HG03439 (cell line): ENCODE results near the gene IBTK.
"Not testable (repeated sequence)": the region's sequence is repeated elsewhere in the genome, so short reads cannot be mapped to it uniquely, and the experiment has no call there.

Experiments
- ATAC-seq: cut with Tn5 transposase; IDR thresholded peaks from one replicate; pipeline ENCODE4 v1.9.1; 2021; ENCODE audit warnings: mild to moderate bottlenecking, moderate library complexity; ENCODE audit not compliant: unreplicated experiment

Gene IBTK

GRCh38 chr6:82247505-82248272 is at the start of gene IBTK:
Gene IBTK, minus strand, starts transcription at chr6:82247744. Its CDS starts 7,258 bp downstream, at chr6:82240486.
- peak; percentile 91 for ATAC-seq

GRCh38 chr6:82283771-82284410 is 36.3 kb upstream of the IBTK start:
- no peak for ATAC-seq

- not testable (repeated sequence) for ATAC-seq
Observed at GRCh38 chr6:82281550-82281949, 34.0 kb upstream of the IBTK start.

- no peak for ATAC-seq
Observed at GRCh38 chr6:82277686-82278085, 30.1 kb upstream of the IBTK start.

- ATAC-seq, result no peak
Observed at GRCh38 chr6:82275686-82276085, 28.1 kb upstream of the IBTK start.

- no peak for ATAC-seq
Observed at GRCh38 chr6:82273295-82273694, 25.8 kb upstream of the IBTK start.

- peak; percentile 61 for ATAC-seq
Observed at GRCh38 chr6:82270881-82271635, 23.5 kb upstream of the IBTK start.

GRCh38 chr6:82268301-82268846 is 20.8 kb upstream of the IBTK start:
- ATAC-seq, result no peak

GRCh38 chr6:82264824-82265223 is 17.3 kb upstream of the IBTK start:
- ATAC-seq, result no peak

- ATAC-seq, result no peak
Observed at GRCh38 chr6:82264321-82264720, 16.8 kb upstream of the IBTK start.

GRCh38 chr6:82263916-82264315 is 16.4 kb upstream of the IBTK start:
- ATAC-seq, result no peak

GRCh38 chr6:82260997-82261732 is 13.6 kb upstream of the IBTK start:
- ATAC-seq, result no peak

GRCh38 chr6:82259389-82259788 is 11.8 kb upstream of the IBTK start:
- no peak for ATAC-seq

- ATAC-seq, result no peak
Observed at GRCh38 chr6:82257088-82257774, 9.7 kb upstream of the IBTK start.

- ATAC-seq, result not testable (repeated sequence)
Observed at GRCh38 chr6:82254722-82255121, 7.2 kb upstream of the IBTK start.

GRCh38 chr6:82251942-82252341 is 4.4 kb upstream of the IBTK start:
- ATAC-seq, result no peak

- no peak for ATAC-seq
Observed at GRCh38 chr6:82249381-82250253, 2.1 kb upstream of the IBTK start.

GRCh38 chr6:82248273-82248735 is 760 bp upstream of the IBTK start:
- peak; percentile 36 for ATAC-seq
